HepG2 (cell line): ENCODE results near the gene BSND. TPM values are rescaled to one million over a fixed set of nuclear protein-coding genes. Genes with fewer than 3 reads are reported as not detected.

Experiments used
- ATF7-NPFF ChIP-seq: sonication (generic); formaldehyde crosslinking; IDR thresholded peaks from 2 replicates; pipeline ENCODE4 v1.8.1; 2023; ENCODE audit warnings: mild to moderate bottlenecking, low read depth, missing genetic modification reagents, moderate library complexity
- BCL6 ChIP-seq: IDR thresholded peaks from 2 replicates; pipeline ENCODE4 v1.6.1; 2016; ENCODE audit warnings: missing genetic modification reagents, missing compliant biosample characterization
- CBFB ChIP-seq: sonication (generic); formaldehyde crosslinking; IDR thresholded peaks from 2 replicates; pipeline ENCODE4 v1.4.0; 2020; ENCODE audit warnings: missing genetic modification reagents
- FUBP1 ChIP-seq: sonication (generic); formaldehyde crosslinking; IDR thresholded peaks from 2 replicates; pipeline ENCODE4 v1.5.1; 2020; ENCODE audit warnings: missing genetic modification reagents, mild to moderate bottlenecking, borderline replicate concordance
- KLF6 ChIP-seq: IDR thresholded peaks from 2 replicates; pipeline ENCODE4 v1.8.0; 2016; ENCODE audit warnings: missing biosample characterization, missing genetic modification reagents
- MAZ ChIP-seq, 2 experiments: sonication (generic) in 1 of 2; formaldehyde crosslinking in 1 of 2; IDR thresholded peaks; 2 replicates each; pipeline versions ENCODE4 v1.5.0 to v1.6.1; 2012 to 2020; ENCODE audit warnings: low read depth in 2 of 2, mild to moderate bottlenecking in 2 of 2, borderline replicate concordance in 1 of 2, improper control_type of control experiment in 1 of 2, low read length in 1 of 2, missing genetic modification reagents in 1 of 2, moderate library complexity in 1 of 2
- MXD4 ChIP-seq: IDR thresholded peaks from 2 replicates; pipeline ENCODE4 v1.6.1; 2016; ENCODE audit warnings: mild to moderate bottlenecking, missing biosample characterization, missing genetic modification reagents
- NR1H2 ChIP-seq: sonication (generic); formaldehyde crosslinking; IDR thresholded peaks from 2 replicates; pipeline ENCODE4 v1.8.1; 2022; ENCODE audit warnings: low read depth, missing genetic modification reagents, borderline replicate concordance
- POGZ ChIP-seq: sonication (generic); formaldehyde crosslinking; IDR thresholded peaks from 2 replicates; pipeline ENCODE4 v1.4.0; 2020; ENCODE audit warnings: mild to moderate bottlenecking, missing genetic modification reagents
- SP2 ChIP-seq: sonication (generic); formaldehyde crosslinking; IDR thresholded peaks from 2 replicates; pipeline ENCODE4 v1.5.1; 2020; ENCODE audit warnings: mild to moderate bottlenecking, missing genetic modification reagents
- YY1 ChIP-seq: IDR thresholded peaks from 2 replicates; pipeline ENCODE4 v1.6.1; 2011; ENCODE audit warnings: low read length, low read depth, moderate library complexity, mild to moderate bottlenecking; ENCODE audit not compliant: insufficient read depth, insufficient replicate concordance
- ZNF138 ChIP-seq: sonication (generic); formaldehyde crosslinking; IDR thresholded peaks from 2 replicates; pipeline ENCODE4 v1.5.0; 2020; ENCODE audit warnings: mild to moderate bottlenecking, low read depth, missing genetic modification reagents
- ZNF235 ChIP-seq: sonication (generic); formaldehyde crosslinking; IDR thresholded peaks from 2 replicates; pipeline ENCODE4 v1.8.1; 2023; ENCODE audit warnings: mild to moderate bottlenecking, missing genetic modification reagents, borderline replicate concordance
- ZNF274 ChIP-seq: sonication (generic); formaldehyde crosslinking; IDR thresholded peaks from 2 replicates; pipeline ENCODE4 v1.5.1; 2020; ENCODE audit warnings: mild to moderate bottlenecking, missing genetic modification reagents
- ZNF414 ChIP-seq: sonication (generic); formaldehyde crosslinking; IDR thresholded peaks from 2 replicates; pipeline ENCODE4 v1.5.0; 2020; ENCODE audit warnings: missing genetic modification reagents
- ZNF451 ChIP-seq: sonication (generic); formaldehyde crosslinking; IDR thresholded peaks from 2 replicates; pipeline ENCODE4 v1.5.0; 2020; ENCODE audit warnings: mild to moderate bottlenecking, missing genetic modification reagents
- ZNF687 ChIP-seq: sonication (generic); formaldehyde crosslinking; IDR thresholded peaks from 2 replicates; pipeline ENCODE4 v1.5.1; 2020; ENCODE audit warnings: mild to moderate bottlenecking, missing genetic modification reagents, moderate library complexity
- ZNF747 ChIP-seq: sonication (generic); formaldehyde crosslinking; IDR thresholded peaks from 2 replicates; pipeline ENCODE4 v1.8.1; 2023; ENCODE audit warnings: missing genetic modification reagents, mild to moderate bottlenecking, borderline replicate concordance
- ZNF788 ChIP-seq: sonication (generic); formaldehyde crosslinking; IDR thresholded peaks from 2 replicates; pipeline ENCODE4 v1.5.0; 2020; ENCODE audit warnings: mild to moderate bottlenecking, missing genetic modification reagents, borderline replicate concordance
- polyA plus RNA-seq, 8 experiments: library from polyadenylated mRNA; depleted of rRNA in 3 of 8; stranded (reverse) in 7 of 8; unstranded in 1 of 8; fragments of >200 nt; fragmentation: Illumina TruSeq in 4 of 8; extraction: Trizol in 4 of 8; gene quantifications; 2 replicates each; pipeline versions ENCODE4 v1.2.1 to v1.2.3, GENCODE V29; 2011 to 2016; ENCODE audit warnings: low read depth in 4 of 8, missing spikeins in 1 of 8, mixed read lengths in 1 of 8; ENCODE audit not compliant: insufficient read depth in 1 of 8
- total RNA-seq, 5 experiments: library from RNA; depleted of rRNA; stranded (reverse); fragments of >200 nt; fragmentation: Illumina TruSeq; extraction: Trizol; gene quantifications; 2 replicates each; pipeline ENCODE4 v1.2.3, GENCODE V29; 2016; ENCODE audit warnings: low read depth in 1 of 5
- TF ChIP-seq, protein P1 (sequence below): sonication (generic); formaldehyde crosslinking; IDR thresholded peaks from 2 replicates; pipeline ENCODE4 v1.4.0; 2020; ENCODE audit warnings: missing genetic modification reagents, low read depth, mild to moderate bottlenecking, borderline replicate concordance

BSND gene
- total and polyA plus RNA-seq, 2 of the 13 experiments (the other 11 are each of a cell fraction or from before 2014, with no cell fraction given): not detected

DNA sequence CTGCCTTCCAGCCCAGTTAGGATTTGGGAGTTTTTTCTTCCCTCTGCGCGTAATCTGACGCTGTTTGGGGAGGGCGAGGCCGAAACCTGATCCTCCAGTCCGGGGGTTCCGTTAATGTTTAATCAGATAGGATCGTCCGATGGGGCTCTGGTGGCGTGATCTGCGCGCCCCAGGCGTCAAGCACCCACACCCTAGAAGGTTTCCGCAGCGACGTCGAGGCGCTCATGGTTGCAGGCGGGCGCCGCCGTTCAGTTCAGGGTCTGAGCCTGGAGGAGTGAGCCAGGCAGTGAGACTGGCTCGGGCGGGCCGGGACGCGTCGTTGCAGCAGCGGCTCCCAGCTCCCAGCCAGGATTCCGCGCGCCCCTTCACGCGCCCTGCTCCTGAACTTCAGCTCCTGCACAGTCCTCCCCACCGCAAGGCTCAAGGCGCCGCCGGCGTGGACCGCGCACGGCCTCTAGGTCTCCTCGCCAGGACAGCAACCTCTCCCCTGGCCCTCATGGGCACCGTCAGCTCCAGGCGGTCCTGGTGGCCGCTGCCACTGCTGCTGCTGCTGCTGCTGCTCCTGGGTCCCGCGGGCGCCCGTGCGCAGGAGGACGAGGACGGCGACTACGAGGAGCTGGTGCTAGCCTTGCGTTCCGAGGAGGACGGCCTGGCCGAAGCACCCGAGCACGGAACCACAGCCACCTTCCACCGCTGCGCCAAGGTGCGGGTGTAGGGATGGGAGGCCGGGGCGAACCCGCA lies 40.8 kb downstream of the BSND start, which contains the start of gene PCSK9 (continued):
- TF ChIP-seq FUBP1 (CRISPR knock-in tag) (no peak), ZNF451 (CRISPR knock-in tag) (peak; percentile 85; the same call in 1 of the 2 replicates), CBFB (CRISPR knock-in tag) (0 out of 2 replicates have a peak, but pooled peaks have one; percentile 50), POGZ (peak; percentile 78), MAZ (IDR thresholded peaks at IDR 0.05; ENCODE audit: borderline replicate concordance, low read depth, low read length) (peak; percentile 12; the same call in 1 of the 2 replicates), MAZ (CRISPR knock-in tag; IDR thresholded peaks at IDR 0.05; ENCODE audit: low read depth) (peak; percentile 66), YY1 (peak; percentile 77), ZNF235 (peak; percentile 89; the same call in 1 of the 2 replicates), ZNF747 (CRISPR knock-in tag) (peak; percentile 64; the same call in 1 of the 2 replicates), ZNF788 (CRISPR knock-in tag) (0 out of 2 replicates have a peak, but pooled peaks have one; percentile 14), BCL6 (CRISPR knock-in tag) (peak; percentile 76), ZNF414 (CRISPR knock-in tag) (peak; percentile 95), ZNF274 (peak; percentile 74; the same call in 1 of the 2 replicates), MXD4 (peak; percentile 88; the same call in 1 of the 2 replicates), ZNF138 (CRISPR knock-in tag) (peak; percentile 57; the same call in 1 of the 2 replicates), KLF6 (peak; percentile 58; the same call in 1 of the 2 replicates), ATF7-NPFF (CRISPR knock-in tag) (peak; percentile 85), NR1H2 (CRISPR knock-in tag) (0 out of 2 replicates have a peak, but pooled peaks have one; percentile 81), SP2 (CRISPR knock-in tag) (peak; percentile 34; the same call in 1 of the 2 replicates), ZNF687 (CRISPR knock-in tag) (peak; percentile 96)
- TF ChIP-seq, protein P1, sequence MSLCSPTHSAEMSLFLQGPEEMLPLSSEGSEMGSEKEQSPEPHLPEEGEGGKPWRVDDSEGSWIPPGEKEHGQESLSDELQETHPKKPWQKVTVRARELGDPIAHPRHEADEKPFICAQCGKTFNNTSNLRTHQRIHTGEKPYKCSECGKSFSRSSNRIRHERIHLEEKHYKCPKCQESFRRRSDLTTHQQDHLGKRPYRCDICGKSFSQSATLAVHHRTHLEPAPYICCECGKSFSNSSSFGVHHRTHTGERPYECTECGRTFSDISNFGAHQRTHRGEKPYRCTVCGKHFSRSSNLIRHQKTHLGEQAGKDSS (CRISPR knock-in tag): peak; percentile 71; the same call in 1 of the 2 replicates
